Measurements from ENCODE around the gene ARPC5.

GRCh38 chr1:183589874-183590243 lies 45.7 kb downstream of the ARPC5 start:
- TF ChIP-seq, protein P1, sequence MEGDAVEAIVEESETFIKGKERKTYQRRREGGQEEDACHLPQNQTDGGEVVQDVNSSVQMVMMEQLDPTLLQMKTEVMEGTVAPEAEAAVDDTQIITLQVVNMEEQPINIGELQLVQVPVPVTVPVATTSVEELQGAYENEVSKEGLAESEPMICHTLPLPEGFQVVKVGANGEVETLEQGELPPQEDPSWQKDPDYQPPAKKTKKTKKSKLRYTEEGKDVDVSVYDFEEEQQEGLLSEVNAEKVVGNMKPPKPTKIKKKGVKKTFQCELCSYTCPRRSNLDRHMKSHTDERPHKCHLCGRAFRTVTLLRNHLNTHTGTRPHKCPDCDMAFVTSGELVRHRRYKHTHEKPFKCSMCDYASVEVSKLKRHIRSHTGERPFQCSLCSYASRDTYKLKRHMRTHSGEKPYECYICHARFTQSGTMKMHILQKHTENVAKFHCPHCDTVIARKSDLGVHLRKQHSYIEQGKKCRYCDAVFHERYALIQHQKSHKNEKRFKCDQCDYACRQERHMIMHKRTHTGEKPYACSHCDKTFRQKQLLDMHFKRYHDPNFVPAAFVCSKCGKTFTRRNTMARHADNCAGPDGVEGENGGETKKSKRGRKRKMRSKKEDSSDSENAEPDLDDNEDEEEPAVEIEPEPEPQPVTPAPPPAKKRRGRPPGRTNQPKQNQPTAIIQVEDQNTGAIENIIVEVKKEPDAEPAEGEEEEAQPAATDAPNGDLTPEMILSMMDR (conservative IDR thresholded peaks at IDR 0.05) = no peak
- TF ChIP-seq ZFX (IDR thresholded peaks at IDR 0.05) = no peak

Data from C4-2B (cell line).